Choroid plexus epithelial cell (primary cell): Measurements from ENCODE around the gene POLD2.

Experiments
- DNase-seq: peaks from one replicate; pipeline ENCODE4 v3.0.0-alpha.2; 2010; ENCODE audit warnings: low read depth
- H3K4me3 ChIP-seq: 2 replicates; pipeline ENCODE4 v1.5.1; 2011; ENCODE audit warnings: low read depth, mild to moderate bottlenecking, control low read depth, low read length, moderate library complexity
- CTCF ChIP-seq: conservative IDR thresholded peaks from 2 replicates; pipeline ENCODE4 v1.5.1; 2011; ENCODE audit warnings: low read depth, mild to moderate bottlenecking, control low read depth, inconsistent platforms, low read length, moderate library complexity

The POLD2 gene

GRCh38 chr7:44101966-44102845 is 21.1 kb downstream of the POLD2 start:
- DNase-seq = peak; percentile 31
- TF ChIP-seq CTCF = no peak
- H3K4me3 ChIP-seq = no peak overlapping the region

- DNase-seq = no peak
- TF ChIP-seq CTCF = no peak
- no peak overlapping the region for H3K4me3 ChIP-seq
Observed at GRCh38 chr7:44101303-44101965, 21.9 kb downstream of the POLD2 start.

GRCh38 chr7:44100458-44101302 is 22.7 kb downstream of the POLD2 start:
- DNase-seq = peak; percentile 96
- no peak for TF ChIP-seq CTCF
- no peak overlapping the region for H3K4me3 ChIP-seq

- TF ChIP-seq CTCF = no peak
- H3K4me3 ChIP-seq = no peak overlapping the region
- DNase-seq = peak; percentile 88
Observed at GRCh38 chr7:44099669-44100068, 23.7 kb downstream of the POLD2 start.

GRCh38 chr7:44098092-44099068 is 25.0 kb downstream of the POLD2 start:
- no peak overlapping the region for H3K4me3 ChIP-seq
- no peak for TF ChIP-seq CTCF
- no peak for DNase-seq
